ENCODE data around the gene PWWP3B.

DNA sequence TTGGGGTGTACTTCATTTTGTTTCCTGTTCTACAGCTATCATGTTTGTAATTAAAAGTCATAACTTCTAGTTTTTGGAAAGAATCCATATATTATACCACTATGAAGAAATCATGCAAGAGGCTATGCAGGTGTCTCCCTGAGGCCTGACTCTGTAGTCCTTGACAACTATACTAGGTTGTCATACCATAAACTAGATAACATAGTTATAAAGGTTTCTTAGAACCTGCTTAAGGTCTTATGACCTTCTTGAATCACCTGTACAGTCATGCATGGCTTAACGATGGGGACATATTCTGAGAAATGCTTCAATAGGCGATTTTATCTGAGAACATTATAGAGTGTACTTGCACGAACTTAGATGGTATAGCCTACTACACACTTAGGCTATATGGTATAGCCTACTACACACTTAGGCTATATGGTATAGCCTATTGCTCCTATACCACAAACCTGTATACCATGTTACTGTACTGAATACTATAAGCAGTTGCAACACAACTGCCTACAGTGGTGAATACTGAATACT is 3.3 kb downstream of the PWWP3B start:
- TF ChIP-seq EZH2 (IDR thresholded peaks at IDR 0.05): no peak
- TF ChIP-seq POLR2AphosphoS5 (IDR thresholded peaks at IDR 0.05; ENCODE audit: borderline replicate concordance, low read depth, low read length): no peak
- TF ChIP-seq FOXP2 (optimal IDR thresholded peaks at IDR 0.05; ENCODE audit: control extremely low read depth, extremely low read length, insufficient read depth): no peak
